GM12801 (cell line): ENCODE data around the gene RAB11FIP4.

ENCODE experiments used
- CTCF ChIP-seq: IDR thresholded peaks from one replicate; pipeline ENCODE4 v1.5.1; 2011; ENCODE audit warnings: control low read depth; ENCODE audit not compliant: insufficient read length; ENCODE audit errors: extremely low read depth

Gene RAB11FIP4

GRCh38 chr17:31369266-31369665 lies 22.2 kb upstream of the RAB11FIP4 start:
- TF ChIP-seq CTCF = no peak

GRCh38 chr17:31371511-31372097 lies 19.9 kb upstream of the RAB11FIP4 start:
- no peak for TF ChIP-seq CTCF

- no peak for TF ChIP-seq CTCF
These were observed 18.1 kb upstream of the RAB11FIP4 start for GRCh38 chr17:31373150-31374093.

- no peak for TF ChIP-seq CTCF
These were observed 17.4 kb upstream of the RAB11FIP4 start for GRCh38 chr17:31374094-31374447.

- TF ChIP-seq CTCF = no peak
These were observed 17.0 kb upstream of the RAB11FIP4 start for GRCh38 chr17:31374503-31374902.

GRCh38 chr17:31378638-31379037 lies 12.8 kb upstream of the RAB11FIP4 start:
- TF ChIP-seq CTCF = no peak

GRCh38 chr17:31379597-31380205 lies 11.8 kb upstream of the RAB11FIP4 start:
- TF ChIP-seq CTCF = no peak
